Left cardiac atrium (tissue), 4 donors: Measurements from ENCODE around the gene ZNF688. TPM values are rescaled to one million over a fixed set of nuclear protein-coding genes. Genes with fewer than 3 reads are reported as not detected.
"Not testable (repeated sequence)": the region's sequence is repeated elsewhere in the genome, so short reads cannot be mapped to it uniquely, and the experiment has no call there.

Experiments used
- ATAC-seq, 2 donors: fragments of 200-7000 bp; cut with Tn5 transposase; one replicate each; pipeline ENCODE4 v1.9.1; 2020; ENCODE audit warnings: mild to moderate bottlenecking in 2 of 2, moderate library complexity in 2 of 2
- DNase-seq: peaks from one replicate; pipeline ENCODE4 v3.0.0-alpha.2; 2020
- intact Hi-C, 2 donors: fragments of 100-400 bp; cut with DNase I; formaldehyde crosslinking; loops; one replicate each; pipeline versions ENCODE4 v1.14.1 to v1.15.1; 2022 to 2023
- total RNA-seq, 2 donors: library from RNA; stranded (reverse); fragmentation: NEBNext Ultra II Directional; extraction: Animal tissue kit (Norgen Biotek cat#: 25700); gene quantifications; one replicate each; pipeline ENCODE4 v1.2.1, GENCODE V29; 2021
- donor health status: DM: no; HTN: yes; CAD: no.
- donor health status: DM: no; HTN: yes; CAD: no; lungs with severe emphysema.
- donor health status: DM: yes; HTN: yes; CAD: no.
- donor health status: Dilated cardiomyopathy.

The ZNF688 gene
- total RNA-seq, 2 donors from 2014 or later, result 7.9 to 12.5 TPM

- DNase-seq, intact Hi-C loops, ATAC-seq: not testable (repeated sequence)
Measured at GRCh38 chr16:30590869-30591268, 19.4 kb upstream of the ZNF688 start.

GRCh38 chr16:30589582-30589981 is 18.1 kb upstream of the ZNF688 start:
- intact Hi-C loops, result loop anchor here in 1 of 2 donors (10.0 kb wide), 1 partner anchor 45 kb away; no protein-coding TSS in a partner anchor
- ATAC-seq, DNase-seq: not testable (repeated sequence)

- ATAC-seq (no peak), DNase-seq (no peak)
- intact Hi-C loops, result loop anchor here in 1 of 2 donors (10.0 kb wide), 1 partner anchor 46 kb away; no protein-coding TSS in a partner anchor
Measured at GRCh38 chr16:30588651-30589050, 17.1 kb upstream of the ZNF688 start.

- ATAC-seq (peak; percentile 99), DNase-seq (peak; percentile 97)
- intact Hi-C loops, result loop anchor here in 1 of 2 donors (1.0 to 10.0 kb wide), 2 partner anchors 27 to 49 kb away; partner anchors contain the start of gene ZNF764
Measured at GRCh38 chr16:30585400-30586191, 14.1 kb upstream of the ZNF688 start, which contains the start of gene ZNF785. TSS of gene ZNF785 (minus strand) at chr16:30585697. CDS start at chr16:30585611, 86 bp downstream.

GRCh38 chr16:30585022-30585399 is 13.5 kb upstream of the ZNF688 start:
- ATAC-seq (peak in 1 of 2 donors; percentile 35), DNase-seq (no peak)
- intact Hi-C loops, result loop anchor here in 1 of 2 donors (1.0 to 10.0 kb wide), 2 partner anchors 27 to 50 kb away; partner anchors contain the start of gene ZNF764

- DNase-seq, result peak; percentile 22
- intact Hi-C loops, result loop anchor here in 1 of 2 donors (10.0 kb wide), 1 partner anchor 52 kb away; no protein-coding TSS in a partner anchor
- ATAC-seq, result no peak
Measured at GRCh38 chr16:30582611-30583340, 11.3 kb upstream of the ZNF688 start.

GRCh38 chr16:30581457-30581856 is 9.9 kb upstream of the ZNF688 start:
- ATAC-seq, result no peak
- intact Hi-C loops, result loop anchor here in 1 of 2 donors (10.0 kb wide), 1 partner anchor 53 kb away; no protein-coding TSS in a partner anchor
- DNase-seq, result no peak

GRCh38 chr16:30574678-30575077 is 3.2 kb upstream of the ZNF688 start:
- intact Hi-C loops, result loop anchor here in 1 of 2 donors (5.0 kb wide), 1 partner anchor 47 kb away; the partner anchor contains the start of gene ZNF768
- no peak for DNase-seq
- ATAC-seq, result no peak

- peak; percentile 15 to 18 for ATAC-seq
- peak; percentile 36 for DNase-seq
- intact Hi-C loops, result loop anchor here in 1 of 2 donors (5.0 kb wide), 1 partner anchor 44 kb away; the partner anchor contains the start of gene ZNF768
Measured at GRCh38 chr16:30570636-30571444, 674 bp downstream of the ZNF688 start.

GRCh38 chr16:30569746-30570635 is 1.5 kb downstream of the ZNF688 start:
- intact Hi-C loops, result loop anchor here in 1 of 2 donors (5.0 kb wide), 1 partner anchor 43 kb away; the partner anchor contains the start of gene ZNF768
- no peak for ATAC-seq
- DNase-seq, result no peak

GRCh38 chr16:30569281-30569680 is 2.2 kb downstream of the ZNF688 start:
- intact Hi-C loops, result no loop called here
- ATAC-seq, result no peak
- no peak for DNase-seq

- intact Hi-C loops, result no loop called here
- ATAC-seq (no peak), DNase-seq (no peak)
Measured at GRCh38 chr16:30567991-30568638, 3.4 kb downstream of the ZNF688 start.

GRCh38 chr16:30567160-30567990 is 4.1 kb downstream of the ZNF688 start:
- DNase-seq (no peak), ATAC-seq (no peak)
- intact Hi-C loops, result no loop called here

- ATAC-seq (no peak), DNase-seq (no peak)
- intact Hi-C loops, result no loop called here
Measured at GRCh38 chr16:30566531-30566930, 5.0 kb downstream of the ZNF688 start.

- intact Hi-C loops, result no loop called here
- DNase-seq (no peak), ATAC-seq (no peak)
Measured at GRCh38 chr16:30565984-30566383, 5.5 kb downstream of the ZNF688 start.

- ATAC-seq, result no peak
- DNase-seq, result no peak
- intact Hi-C loops, result no loop called here
Measured at GRCh38 chr16:30565526-30565925, 6.0 kb downstream of the ZNF688 start.
